CD4-positive, alpha-beta memory T cell (primary cell): Measurements from ENCODE around the gene AURKB. TPM values are rescaled to one million over a fixed set of nuclear protein-coding genes. Genes with fewer than 3 reads are reported as not detected.
A peak's percentile ranks its signal among the peaks of the same experiment; 100 is the strongest.

Experiments
- CTCF ChIA-PET: fragments of 350-600 bp; sonication (Branson Sonifier 250); formaldehyde crosslinking; loops from one replicate; lab custom pipeline; 2021; ENCODE audit warnings: inconsistent platforms; ENCODE audit not compliant: partially characterized antibody; lab: Charles Lee
- POLR2A ChIA-PET: fragments of 350-600 bp; sonication (Branson Sonifier 250); formaldehyde crosslinking; loops from one replicate; lab custom pipeline; 2021; ENCODE audit not compliant: partially characterized antibody; lab: Charles Lee
- DNase-seq, 5 donors: peaks; one replicate each; pipeline versions ENCODE4 v3.0.0 to v3.0.0-alpha.2; 2020 to 2022; ENCODE audit warnings: mixed read lengths in 1 of 5
- H3K27ac ChIP-seq: one replicate; pipeline ENCODE4 v1.7.0; 2013; ENCODE audit warnings: low read depth, low read length
- H3K27me3 ChIP-seq: 2 replicates; pipeline ENCODE4 v1.7.0; 2013; ENCODE audit warnings: mild to moderate bottlenecking, low read length, moderate library complexity; ENCODE audit not compliant: insufficient read depth
- H3K36me3 ChIP-seq: 2 replicates; pipeline ENCODE4 v1.7.0; 2013; ENCODE audit warnings: mild to moderate bottlenecking, low read length, moderate library complexity; ENCODE audit not compliant: insufficient read depth
- H3K4me1 ChIP-seq: 2 replicates; pipeline ENCODE4 v1.7.0; 2013; ENCODE audit warnings: mild to moderate bottlenecking, low read length, moderate library complexity; ENCODE audit not compliant: insufficient read depth
- H3K4me3 ChIP-seq, 2 donors: one replicate each; pipeline ENCODE4 v1.7.0; 2013; ENCODE audit warnings: low read length in 2 of 2, mild to moderate bottlenecking in 1 of 2
- H3K9me3 ChIP-seq, 2 donors: one replicate each; pipeline ENCODE4 v1.7.0; 2013; ENCODE audit warnings: low read length in 2 of 2, control low read depth in 1 of 2; ENCODE audit not compliant: control insufficient read depth in 1 of 2
- H3K27ac Mint-ChIP-seq, 7 donors: one replicate each; pipeline ENCODE4 v1.8.0; 2020 to 2021; ENCODE audit warnings: mixed read lengths in 7 of 7, mild to moderate bottlenecking in 6 of 7, inconsistent platforms in 3 of 7, moderate library complexity in 3 of 7
- H3K27me3 Mint-ChIP-seq, 2 donors: one replicate each; pipeline ENCODE4 v1.8.0; 2020 to 2021; ENCODE audit warnings: mixed read lengths in 2 of 2
- H3K36me3 Mint-ChIP-seq, 2 donors: one replicate each; pipeline ENCODE4 v1.8.0; 2020 to 2021; ENCODE audit warnings: mixed read lengths in 2 of 2, inconsistent platforms in 1 of 2, mild to moderate bottlenecking in 1 of 2
- H3K4me1 Mint-ChIP-seq, 4 donors: one replicate each; pipeline ENCODE4 v1.8.0; 2020 to 2021; ENCODE audit warnings: mixed read lengths in 4 of 4, mild to moderate bottlenecking in 1 of 4
- H3K4me3 Mint-ChIP-seq, 8 donors: one replicate each; pipeline ENCODE4 v1.8.0; 2020 to 2021; ENCODE audit warnings: mixed read lengths in 8 of 8, mild to moderate bottlenecking in 7 of 8, moderate library complexity in 6 of 8, inconsistent platforms in 3 of 8
- H3K9me3 Mint-ChIP-seq, 8 donors: one replicate each; pipeline ENCODE4 v1.8.0; 2020 to 2021; ENCODE audit warnings: mixed read lengths in 8 of 8, mild to moderate bottlenecking in 5 of 8, inconsistent platforms in 3 of 8, moderate library complexity in 1 of 8
- intact Hi-C: fragments of 100-400 bp; cut with micrococcal nuclease; formaldehyde crosslinking; loops from one replicate; pipeline ENCODE4 v1.15.1; 2023
- polyA plus RNA-seq, 2 donors: library from polyadenylated mRNA; unstranded; fragments of 300-500 nt; fragmentation: Illumina TruSeq; gene quantifications; one replicate each; pipeline ENCODE4 v1.2.3, GENCODE V29; 2021
- total RNA-seq, 2 experiments: library from RNA; stranded (reverse); gene quantifications; one replicate each; pipeline ENCODE4 v1.2.3, GENCODE V29; 2021

AURKB gene
- total and polyA plus RNA-seq, 4 experiments from 2014 or later = 0.36 to 0.83 (median 0.67) TPM; not detected in 1

- H3K27ac Mint-ChIP-seq = peak overlapping the region; percentile 89 to 98 (median 96)
- POLR2A ChIA-PET = interaction anchor here (2.4 to 23.4 kb wide), 7 partner anchors 9 to 88 kb away, joined by 6 to 1074 read pairs (median 83); partner anchors contain the start of genes ALOXE3, BORCS6, CTC1 and PER1
These were observed 50.2 kb downstream of the AURKB start for GRCh38 chr17:8160224-8160577.

DNA sequence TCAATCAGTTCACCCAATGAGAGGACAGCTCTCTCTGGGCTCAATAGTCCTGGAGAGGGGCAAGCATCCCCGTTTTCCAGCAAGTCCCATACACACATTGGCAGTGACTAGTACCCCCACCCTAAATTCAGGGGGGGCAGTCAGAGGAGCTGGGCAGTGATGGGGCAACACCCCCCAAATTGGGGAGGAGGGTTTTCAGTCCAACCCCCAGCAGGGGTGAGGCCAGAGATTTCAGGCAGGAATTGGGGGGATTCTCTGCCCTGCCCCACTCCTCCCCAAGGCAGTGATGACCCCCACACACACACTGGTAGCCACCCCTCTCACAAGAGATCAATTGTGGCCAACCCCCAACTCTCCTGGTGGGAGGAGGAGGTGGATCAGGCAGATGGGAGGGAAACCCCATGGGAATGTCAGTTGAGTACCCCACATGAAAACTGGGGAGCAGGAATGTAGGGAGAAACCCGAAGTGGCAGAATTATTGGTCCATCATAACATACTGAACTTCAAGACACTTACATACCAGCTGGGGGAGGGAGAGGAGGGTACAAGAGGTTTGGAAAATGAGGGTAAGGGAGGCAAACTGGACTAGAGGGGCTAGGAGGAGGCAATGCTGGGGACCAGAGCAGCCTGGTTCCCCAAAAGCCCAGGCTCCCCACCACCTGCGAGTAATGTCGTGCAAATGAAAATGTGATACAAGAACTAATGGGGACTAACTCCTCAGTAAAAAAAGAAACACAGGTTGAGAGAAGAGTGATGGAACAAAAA, 50.7 kb downstream of the AURKB start:
- H3K36me3 Mint-ChIP-seq = peaks cover 24 to 51% of the 10 kb centered on the region in 2 donors
- H3K4me1 ChIP-seq = peaks cover 80% of the 10 kb centered on the region

More at GRCh38 chr17:8160224-8160577, 50.2 kb downstream of the AURKB start:
- peaks cover 80% of the 10 kb centered on the region for H3K4me1 ChIP-seq
- peaks cover 46 to 63% (median 54%) of the 10 kb centered on the region in 4 donors for H3K4me1 Mint-ChIP-seq
- H3K9me3 ChIP-seq = no peaks in the 10 kb centered on the region
- no peak overlapping the region for H3K4me3 ChIP-seq
- peak overlapping the region; percentile 44 for H3K27ac ChIP-seq
- intact Hi-C loops = no loop called here
- peak overlapping the region; percentile 69 to 93 (median 91) for H3K4me3 Mint-ChIP-seq
- H3K9me3 Mint-ChIP-seq = peaks cover 0 to 1% (median 0%) of the 10 kb centered on the region in 8 donors
- no peak for DNase-seq
- CTCF ChIA-PET = interaction anchor here (1.0 to 7.7 kb wide), 6 partner anchors 10 to 66 kb away, joined by 3 to 93 read pairs (median 5); partner anchors contain the start of genes ALOXE3 and TMEM107
- no peaks in the 10 kb centered on the region for H3K27me3 Mint-ChIP-seq
- H3K27me3 ChIP-seq = no peaks in the 10 kb centered on the region
- peaks cover 30% of the 10 kb centered on the region for H3K36me3 ChIP-seq
- peaks cover 24 to 46% of the 10 kb centered on the region in 2 donors for H3K36me3 Mint-ChIP-seq

GRCh38 chr17:8159032-8159400, 51.4 kb downstream of the AURKB start:
- DNase-seq = no peak
- Mint-ChIP-seq H3K27me3 (no peaks in the 10 kb centered on the region), H3K4me3 (peak overlapping the region; percentile 51 to 88 (median 77)), H3K9me3 (peaks cover 0 to 1% (median 0%) of the 10 kb centered on the region in 8 donors), H3K36me3 (peaks cover 26 to 55% of the 10 kb centered on the region in 2 donors), H3K27ac (peak overlapping the region; percentile 94 to 98 (median 97)), H3K4me1 (peaks cover 45 to 63% (median 49%) of the 10 kb centered on the region in 4 donors)
- CTCF ChIA-PET = interaction anchor here (0.9 to 7.7 kb wide), 19 partner anchors 8 to 142 kb away, joined by 3 to 93 read pairs (median 5); partner anchors contain the start of genes ALOXE3, CTC1, HES7 and SLC25A35
- Histone ChIP-seq H3K4me3 (no peak overlapping the region), H3K9me3 (no peaks in the 10 kb centered on the region), H3K36me3 (peaks cover 30% of the 10 kb centered on the region), H3K4me1 (peaks cover 80% of the 10 kb centered on the region), H3K27me3 (no peaks in the 10 kb centered on the region), H3K27ac (peak overlapping the region; percentile 69)
- POLR2A ChIA-PET = interaction anchor here (0.8 to 23.4 kb wide), 14 partner anchors 8 to 136 kb away, joined by 3 to 1074 read pairs (median 6); partner anchors contain the start of genes ALOXE3, BORCS6, CTC1 and HES7
- intact Hi-C loops = loop anchor here (5.0 kb wide), 1 partner anchor 88 kb away; the partner anchor contains the start of genes CTC1 and PFAS

More for the DNA sequence above, 50.7 kb downstream of the AURKB start:
- peak overlapping the region; percentile 44 for H3K27ac ChIP-seq
- Mint-ChIP-seq H3K27me3 (no peaks in the 10 kb centered on the region), H3K9me3 (peaks cover 0 to 1% (median 0%) of the 10 kb centered on the region in 8 donors), H3K27ac (peak overlapping the region in 6 of 7 donors; percentile 94 to 98 (median 96)), H3K4me3 (peak overlapping the region in 7 of 8 donors; percentile 55 to 93 (median 75)), H3K4me1 (peaks cover 45 to 63% (median 51%) of the 10 kb centered on the region in 4 donors)
- DNase-seq = peak in 1 of 5 donors; percentile 29
- H3K36me3 ChIP-seq = peaks cover 30% of the 10 kb centered on the region
- H3K4me3 ChIP-seq = no peak overlapping the region
- CTCF ChIA-PET = interaction anchor here (1.0 to 7.7 kb wide), 13 partner anchors 9 to 65 kb away, joined by 3 to 93 read pairs (median 5); partner anchors contain the start of genes ALOXE3 and TMEM107
- H3K27me3 ChIP-seq = no peaks in the 10 kb centered on the region
- POLR2A ChIA-PET = interaction anchor here (1.2 to 23.4 kb wide), 9 partner anchors 8 to 88 kb away, joined by 3 to 1074 read pairs (median 47); partner anchors contain the start of genes ALOXE3, BORCS6, CTC1 and HES7
- H3K9me3 ChIP-seq = no peaks in the 10 kb centered on the region
- intact Hi-C loops = loop anchor here (5.0 kb wide), 1 partner anchor 88 kb away; the partner anchor contains the start of genes CTC1 and PFAS

- Histone ChIP-seq H3K9me3 (no peaks in the 10 kb centered on the region), H3K4me3 (peak overlapping the region in 1 of 2 donors; percentile 2), H3K36me3 (peaks cover 30% of the 10 kb centered on the region), H3K4me1 (peaks cover 80% of the 10 kb centered on the region), H3K27ac (peak overlapping the region; percentile 69), H3K27me3 (no peaks in the 10 kb centered on the region)
- H3K36me3 Mint-ChIP-seq = peaks cover 28 to 52% of the 10 kb centered on the region in 2 donors
- peak overlapping the region; percentile 93 to 98 (median 97) for H3K27ac Mint-ChIP-seq
- H3K9me3 Mint-ChIP-seq = peaks cover 0 to 1% (median 0%) of the 10 kb centered on the region in 8 donors
- H3K4me1 Mint-ChIP-seq = peaks cover 43 to 63% (median 47%) of the 10 kb centered on the region in 4 donors
- no peaks in the 10 kb centered on the region for H3K27me3 Mint-ChIP-seq
- intact Hi-C loops = loop anchor here (1.0 to 5.0 kb wide), 3 partner anchors 15 to 142 kb away; partner anchors contain the start of genes CTC1 and PFAS
- DNase-seq = peak; percentile 82 to 91 (median 83)
- ChIA-PET CTCF (interaction anchor here (0.9 to 7.7 kb wide), 19 partner anchors 9 to 142 kb away, joined by 3 to 93 read pairs (median 5); partner anchors contain the start of genes ALOXE3, CTC1, HES7 and SLC25A35), POLR2A (interaction anchor here (0.8 to 23.4 kb wide), 16 partner anchors 7 to 137 kb away, joined by 3 to 1074 read pairs (median 4); partner anchors contain the start of genes ALOXE3, AURKB, BORCS6 and CTC1)
- peak overlapping the region; percentile 51 to 88 (median 77) for H3K4me3 Mint-ChIP-seq
These were observed 51.9 kb downstream of the AURKB start for GRCh38 chr17:8158267-8159031.

GRCh38 chr17:8156246-8156992, 54.0 kb downstream of the AURKB start:
- Mint-ChIP-seq H3K27me3 (no peaks in the 10 kb centered on the region), H3K4me3 (no peak overlapping the region), H3K4me1 (peaks cover 38 to 71% (median 55%) of the 10 kb centered on the region in 4 donors), H3K36me3 (peaks cover 24 to 60% of the 10 kb centered on the region in 2 donors), H3K27ac (no peak overlapping the region), H3K9me3 (peaks cover 0 to 7% (median 0%) of the 10 kb centered on the region in 8 donors)
- Histone ChIP-seq H3K9me3 (no peaks in the 10 kb centered on the region), H3K27me3 (no peaks in the 10 kb centered on the region), H3K4me1 (peaks cover 85% of the 10 kb centered on the region), H3K36me3 (peaks cover 25% of the 10 kb centered on the region), H3K4me3 (peak overlapping the region; percentile 90), H3K27ac (peak overlapping the region; percentile 100)
- ChIA-PET POLR2A (interaction anchor here (0.6 to 23.4 kb wide), 34 partner anchors 7 to 1121 kb away, joined by 3 to 1074 read pairs (median 4); partner anchors contain the start of genes ALOXE3, AURKB, BORCS6 and CNTROB), CTCF (interaction anchor here (0.6 to 7.7 kb wide), 19 partner anchors 12 to 470 kb away, joined by 3 to 93 read pairs (median 4); partner anchors contain the start of genes ALOXE3, BORCS6 and CTC1)
- intact Hi-C loops = loop anchor here (1.0 to 5.0 kb wide), 6 partner anchors 17 to 91 kb away; partner anchors contain the start of genes CTC1, PFAS and TMEM107
- DNase-seq = peak; percentile 100
